CD4-positive, alpha-beta memory T cell (primary cell): ENCODE data around the gene CYP11A1. TPM values are rescaled to one million over a fixed set of nuclear protein-coding genes. Genes with fewer than 3 reads are reported as not detected.
A peak's percentile ranks its signal among the peaks of the same experiment; 100 is the strongest.
"Not testable (repeated sequence)": the region's sequence is repeated elsewhere in the genome, so short reads cannot be mapped to it uniquely, and the experiment has no call there.

Experiments
- CTCF ChIA-PET: fragments of 350-600 bp; sonication (Branson Sonifier 250); formaldehyde crosslinking; loops from one replicate; lab custom pipeline; 2021; ENCODE audit warnings: inconsistent platforms; ENCODE audit not compliant: partially characterized antibody; lab: Charles Lee
- POLR2A ChIA-PET: fragments of 350-600 bp; sonication (Branson Sonifier 250); formaldehyde crosslinking; loops from one replicate; lab custom pipeline; 2021; ENCODE audit not compliant: partially characterized antibody; lab: Charles Lee
- DNase-seq, 5 donors: peaks; one replicate each; pipeline versions ENCODE4 v3.0.0 to v3.0.0-alpha.2; 2020 to 2022; ENCODE audit warnings: mixed read lengths in 1 of 5
- H3K27ac ChIP-seq: one replicate; pipeline ENCODE4 v1.7.0; 2013; ENCODE audit warnings: low read depth, low read length
- H3K27me3 ChIP-seq: 2 replicates; pipeline ENCODE4 v1.7.0; 2013; ENCODE audit warnings: mild to moderate bottlenecking, low read length, moderate library complexity; ENCODE audit not compliant: insufficient read depth
- H3K36me3 ChIP-seq: 2 replicates; pipeline ENCODE4 v1.7.0; 2013; ENCODE audit warnings: mild to moderate bottlenecking, low read length, moderate library complexity; ENCODE audit not compliant: insufficient read depth
- H3K4me1 ChIP-seq: 2 replicates; pipeline ENCODE4 v1.7.0; 2013; ENCODE audit warnings: mild to moderate bottlenecking, low read length, moderate library complexity; ENCODE audit not compliant: insufficient read depth
- H3K4me3 ChIP-seq, 2 donors: one replicate each; pipeline ENCODE4 v1.7.0; 2013; ENCODE audit warnings: low read length in 2 of 2, mild to moderate bottlenecking in 1 of 2
- H3K9me3 ChIP-seq, 2 donors: one replicate each; pipeline ENCODE4 v1.7.0; 2013; ENCODE audit warnings: low read length in 2 of 2, control low read depth in 1 of 2; ENCODE audit not compliant: control insufficient read depth in 1 of 2
- H3K27ac Mint-ChIP-seq, 7 donors: one replicate each; pipeline ENCODE4 v1.8.0; 2020 to 2021; ENCODE audit warnings: mixed read lengths in 7 of 7, mild to moderate bottlenecking in 6 of 7, inconsistent platforms in 3 of 7, moderate library complexity in 3 of 7
- H3K27me3 Mint-ChIP-seq, 2 donors: one replicate each; pipeline ENCODE4 v1.8.0; 2020 to 2021; ENCODE audit warnings: mixed read lengths in 2 of 2
- H3K36me3 Mint-ChIP-seq, 2 donors: one replicate each; pipeline ENCODE4 v1.8.0; 2020 to 2021; ENCODE audit warnings: mixed read lengths in 2 of 2, inconsistent platforms in 1 of 2, mild to moderate bottlenecking in 1 of 2
- H3K4me1 Mint-ChIP-seq, 4 donors: one replicate each; pipeline ENCODE4 v1.8.0; 2020 to 2021; ENCODE audit warnings: mixed read lengths in 4 of 4, mild to moderate bottlenecking in 1 of 4
- H3K4me3 Mint-ChIP-seq, 8 donors: one replicate each; pipeline ENCODE4 v1.8.0; 2020 to 2021; ENCODE audit warnings: mixed read lengths in 8 of 8, mild to moderate bottlenecking in 7 of 8, moderate library complexity in 6 of 8, inconsistent platforms in 3 of 8
- H3K9me3 Mint-ChIP-seq, 8 donors: one replicate each; pipeline ENCODE4 v1.8.0; 2020 to 2021; ENCODE audit warnings: mixed read lengths in 8 of 8, mild to moderate bottlenecking in 5 of 8, inconsistent platforms in 3 of 8, moderate library complexity in 1 of 8
- intact Hi-C: fragments of 100-400 bp; cut with micrococcal nuclease; formaldehyde crosslinking; loops from one replicate; pipeline ENCODE4 v1.15.1; 2023
- polyA plus RNA-seq, 2 donors: library from polyadenylated mRNA; unstranded; fragments of 300-500 nt; fragmentation: Illumina TruSeq; gene quantifications; one replicate each; pipeline ENCODE4 v1.2.3, GENCODE V29; 2021
- total RNA-seq, 2 experiments: library from RNA; stranded (reverse); gene quantifications; one replicate each; pipeline ENCODE4 v1.2.3, GENCODE V29; 2021

CYP11A1 gene
- total and polyA plus RNA-seq, 4 experiments from 2014 or later: not detected

DNA sequence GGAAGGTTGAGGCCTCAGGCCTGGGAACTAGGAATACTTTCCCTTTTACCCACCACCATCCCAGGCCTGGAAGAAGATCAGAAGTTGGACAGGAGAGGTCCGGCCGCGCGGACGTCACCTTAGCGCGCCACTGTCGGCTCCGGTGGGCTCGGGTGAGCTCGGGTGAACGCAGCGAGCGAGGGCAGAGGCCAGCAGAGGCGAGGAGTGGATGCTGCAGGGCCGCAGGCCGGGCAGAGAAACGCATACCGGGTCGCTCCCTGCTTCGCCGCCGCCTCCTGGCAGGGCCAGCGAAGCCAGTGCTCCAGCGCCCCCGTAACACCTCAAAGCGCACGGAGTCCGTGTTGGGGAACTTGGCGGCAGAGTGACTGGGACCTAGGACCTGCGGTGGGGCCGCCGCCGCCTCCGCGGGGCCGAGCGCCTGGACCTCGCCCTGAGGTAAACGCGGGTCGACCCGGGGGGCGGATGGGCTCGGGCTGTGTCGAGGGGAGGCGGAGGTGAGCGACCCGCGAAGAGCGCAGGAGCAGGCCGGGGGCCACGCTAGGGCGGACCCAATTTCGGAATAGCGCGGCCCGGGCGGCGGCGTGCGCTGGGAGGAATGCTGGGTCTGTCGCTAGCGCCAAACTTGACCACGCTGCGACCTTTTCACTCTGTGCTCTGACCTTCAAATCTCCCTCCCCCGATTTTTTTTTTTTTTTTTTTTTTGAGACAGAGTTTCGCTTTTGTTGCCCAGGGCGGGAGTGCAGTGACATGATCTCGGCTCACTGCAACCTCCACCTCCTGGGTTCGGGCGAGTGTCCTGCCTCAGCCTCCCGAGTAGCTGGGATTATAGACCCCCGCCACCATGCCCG, 1.6 kb downstream of the CYP11A1 start:
- Histone ChIP-seq H3K27me3 (peaks cover 7% of the 10 kb centered on the region), H3K9me3 (no peaks in the 10 kb centered on the region), H3K4me1 (peaks cover 5% of the 10 kb centered on the region), H3K36me3 (no peaks in the 10 kb centered on the region), H3K27ac (no peak overlapping the region), H3K4me3 (no peak overlapping the region)
- POLR2A ChIA-PET: no interaction called here
- CTCF ChIA-PET: interaction anchor here (2.0 kb wide), 1 partner anchor 10 kb away, joined by 7 read pairs; no protein-coding TSS in a partner anchor
- Mint-ChIP-seq H3K4me1 (peaks cover 0 to 4% (median 3%) of the 10 kb centered on the region in 4 donors), H3K27me3 (peaks cover 29% of the 10 kb centered on the region in 2 donors), H3K36me3 (no peaks in the 10 kb centered on the region), H3K27ac (no peak overlapping the region), H3K4me3 (peak overlapping the region in 7 of 8 donors; percentile 33 to 64 (median 49)), H3K9me3 (no peaks in the 10 kb centered on the region)
- intact Hi-C loops: no loop called here
- no peak for DNase-seq

GRCh38 chr15:74364936-74365597, 2.4 kb downstream of the CYP11A1 start:
- no peaks in the 10 kb centered on the region for H3K36me3 Mint-ChIP-seq
- Histone ChIP-seq H3K27me3 (peaks cover 7% of the 10 kb centered on the region), H3K9me3 (no peaks in the 10 kb centered on the region), H3K27ac (no peak overlapping the region), H3K4me3 (no peak overlapping the region), H3K4me1 (peaks cover 5% of the 10 kb centered on the region), H3K36me3 (no peaks in the 10 kb centered on the region)
- H3K27me3 Mint-ChIP-seq: peaks cover 24 to 27% of the 10 kb centered on the region in 2 donors
- ChIA-PET CTCF (no interaction called here), POLR2A (no interaction called here)
- no peaks in the 10 kb centered on the region for H3K9me3 Mint-ChIP-seq
- H3K27ac Mint-ChIP-seq: no peak overlapping the region
- peak overlapping the region in 5 of 8 donors; percentile 33 to 64 (median 49) for H3K4me3 Mint-ChIP-seq
- intact Hi-C loops: no loop called here
- no peak for DNase-seq
- peaks cover 0 to 4% (median 3%) of the 10 kb centered on the region in 4 donors for H3K4me1 Mint-ChIP-seq

DNA sequence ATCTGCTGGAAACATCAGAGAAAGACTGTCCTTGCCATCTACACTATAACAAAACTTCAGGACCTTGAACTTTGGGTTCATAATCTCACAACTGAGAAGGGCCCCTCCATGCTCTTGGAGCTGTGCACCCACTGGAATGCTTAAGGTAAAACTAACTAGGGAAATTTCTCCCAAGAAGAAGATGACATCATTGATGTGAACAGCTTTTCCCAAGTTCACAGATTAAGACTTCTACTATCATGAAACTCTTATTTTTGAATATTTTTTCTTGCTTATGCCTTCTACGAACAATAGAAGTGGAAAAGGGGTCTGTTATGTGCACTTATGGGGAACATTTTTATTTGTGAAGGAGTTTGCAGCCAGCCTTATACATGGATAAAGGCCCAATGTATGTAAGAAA, 5.0 kb downstream of the CYP11A1 start:
- H3K4me3 Mint-ChIP-seq: no peak overlapping the region
- no peaks in the 10 kb centered on the region for H3K9me3 Mint-ChIP-seq
- no peaks in the 10 kb centered on the region for H3K9me3 ChIP-seq
- no peak overlapping the region for H3K4me3 ChIP-seq
- H3K27me3 ChIP-seq: peaks cover 7% of the 10 kb centered on the region
- H3K27me3 Mint-ChIP-seq: peaks cover 14 to 18% of the 10 kb centered on the region in 2 donors
- CTCF ChIA-PET: no interaction called here
- H3K36me3 ChIP-seq: no peaks in the 10 kb centered on the region
- DNase-seq: no peak
- intact Hi-C loops: no loop called here
- peaks cover 0 to 4% (median 3%) of the 10 kb centered on the region in 4 donors for H3K4me1 Mint-ChIP-seq
- H3K27ac Mint-ChIP-seq: no peak overlapping the region
- peaks cover 5% of the 10 kb centered on the region for H3K4me1 ChIP-seq
- POLR2A ChIA-PET: no interaction called here
- no peaks in the 10 kb centered on the region for H3K36me3 Mint-ChIP-seq
- H3K27ac ChIP-seq: no peak overlapping the region

DNA sequence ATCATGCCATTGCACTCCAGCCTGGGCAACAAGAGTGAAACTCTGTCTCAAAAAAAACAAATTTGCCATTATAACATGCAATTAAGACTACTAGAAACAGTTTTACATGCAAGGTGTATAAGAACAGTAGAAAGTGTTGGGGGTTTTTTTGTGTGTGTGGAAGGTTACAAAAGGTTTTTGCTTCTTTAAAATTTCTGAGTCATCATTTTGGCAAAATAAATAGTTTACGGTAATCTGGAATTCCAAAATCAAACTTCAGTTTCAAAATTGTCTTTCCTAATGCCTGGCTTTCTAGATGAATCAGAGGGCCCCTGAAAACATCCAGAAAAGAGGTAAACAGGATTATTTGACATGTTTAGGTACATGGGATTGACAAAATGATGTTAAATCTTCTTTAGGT, 6.6 kb downstream of the CYP11A1 start:
- H3K4me3 ChIP-seq, H3K4me3 Mint-ChIP-seq, H3K9me3 ChIP-seq, POLR2A ChIA-PET, intact Hi-C loops, H3K4me1 Mint-ChIP-seq, DNase-seq, H3K27me3 ChIP-seq, H3K27ac Mint-ChIP-seq, H3K36me3 ChIP-seq, CTCF ChIA-PET, H3K27ac ChIP-seq, H3K9me3 Mint-ChIP-seq, H3K36me3 Mint-ChIP-seq, H3K4me1 ChIP-seq: not testable (repeated sequence)
- peaks cover 12 to 15% of the 10 kb centered on the region in 2 donors for H3K27me3 Mint-ChIP-seq

GRCh38 chr15:74359376-74359775, 8.1 kb downstream of the CYP11A1 start:
- H3K9me3 ChIP-seq, CTCF ChIA-PET, POLR2A ChIA-PET, H3K4me3 Mint-ChIP-seq, H3K4me1 ChIP-seq, H3K27ac ChIP-seq, intact Hi-C loops, DNase-seq, H3K27me3 ChIP-seq, H3K36me3 ChIP-seq, H3K36me3 Mint-ChIP-seq, H3K4me1 Mint-ChIP-seq, H3K27ac Mint-ChIP-seq, H3K4me3 ChIP-seq: not testable (repeated sequence)
- Mint-ChIP-seq H3K27me3 (peaks cover 11 to 15% of the 10 kb centered on the region in 2 donors), H3K9me3 (peaks cover 0 to 11% (median 3%) of the 10 kb centered on the region in 8 donors)

GRCh38 chr15:74357514-74357913, 9.9 kb downstream of the CYP11A1 start:
- H3K27ac Mint-ChIP-seq, H3K4me3 Mint-ChIP-seq, H3K36me3 Mint-ChIP-seq, H3K4me1 Mint-ChIP-seq, CTCF ChIA-PET, POLR2A ChIA-PET, H3K27me3 ChIP-seq, H3K4me3 ChIP-seq, H3K36me3 ChIP-seq, DNase-seq, H3K9me3 ChIP-seq, H3K4me1 ChIP-seq, H3K27ac ChIP-seq, intact Hi-C loops: not testable (repeated sequence)
- Mint-ChIP-seq H3K9me3 (peaks cover 2 to 15% (median 7%) of the 10 kb centered on the region in 8 donors), H3K27me3 (peaks cover 11 to 17% of the 10 kb centered on the region in 2 donors)

DNA sequence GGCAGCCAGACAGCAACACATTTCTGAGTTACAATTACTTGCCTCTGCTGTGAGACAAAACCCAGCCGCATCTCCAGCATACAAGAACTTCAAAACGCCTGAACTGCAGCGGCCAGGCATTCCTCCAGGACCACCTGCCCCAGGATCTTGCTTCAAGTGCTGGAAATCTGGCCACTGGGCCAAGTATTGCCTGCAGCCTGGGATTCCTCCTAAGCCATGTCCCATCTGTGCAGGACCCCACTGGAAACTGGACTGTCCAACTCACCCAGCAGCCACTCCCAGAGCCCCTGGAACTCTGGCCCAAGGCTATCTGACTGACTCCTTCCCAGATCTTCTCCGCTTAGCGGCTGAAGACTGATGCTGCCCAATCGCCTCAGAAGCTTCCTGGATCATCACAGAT, 11.4 kb downstream of the CYP11A1 start:
- DNase-seq, H3K4me1 ChIP-seq, intact Hi-C loops, POLR2A ChIA-PET, H3K4me3 ChIP-seq, H3K9me3 ChIP-seq, H3K4me1 Mint-ChIP-seq, H3K27ac ChIP-seq, CTCF ChIA-PET, H3K36me3 Mint-ChIP-seq, H3K27me3 ChIP-seq, H3K4me3 Mint-ChIP-seq, H3K27ac Mint-ChIP-seq, H3K36me3 ChIP-seq: not testable (repeated sequence)
- peaks cover 6 to 18% of the 10 kb centered on the region in 2 donors for H3K27me3 Mint-ChIP-seq
- H3K9me3 Mint-ChIP-seq: peaks cover 2 to 15% (median 7%) of the 10 kb centered on the region in 8 donors
